Adrenal gland (tissue), 12 donors: ENCODE results near the gene TCF4. TPM values are rescaled to one million over a fixed set of nuclear protein-coding genes. Genes with fewer than 3 reads are reported as not detected.

Experiments used
- DNase-seq, 7 donors: peaks; one replicate each; pipeline ENCODE4 v3.0.0-alpha.2; 2019 to 2020
- H3K27ac ChIP-seq, 5 donors: fragments of 200-600 bp; sonication (generic) in 4 of 5; 1 replicate in 3 of 5; 2 replicates in 2 of 5; pipeline versions ENCODE4 v1.5.1 to v1.8.0; 2016 to 2020; ENCODE audit warnings: mild to moderate bottlenecking in 1 of 5
- H3K27me3 ChIP-seq: fragments of 200-600 bp; 2 replicates; pipeline ENCODE4 v1.8.0; 2021
- H3K36me3 ChIP-seq, 2 donors: fragments of 200-600 bp; replicated peaks in 1 of 2; 1 replicate in 1 of 2; 2 replicates in 1 of 2; pipeline versions ENCODE4 v1.5.1 to v1.8.0; 2018 to 2022
- H3K4me1 ChIP-seq, 2 donors: fragments of 200-600 bp; replicated peaks in 1 of 2; 1 replicate in 1 of 2; 2 replicates in 1 of 2; pipeline versions ENCODE4 v1.5.1 to v1.8.0; 2018 to 2021
- H3K4me3 ChIP-seq, 4 donors: fragments of 200-600 bp; sonication (generic) in 3 of 4; one replicate each; pipeline ENCODE4 v1.5.1; 2016 to 2018
- H3K9me3 ChIP-seq, 3 donors: fragments of 200-600 bp; sonication (generic) in 1 of 3; replicated peaks in 1 of 3; 1 replicate in 2 of 3; 2 replicates in 1 of 3; pipeline versions ENCODE4 v1.5.1 to v1.8.0; 2016 to 2021
- CTCF ChIP-seq, 6 experiments: fragments of 450-650 bp in 4 of 6; fragments of 200-600 bp in 2 of 6; sonication (generic) in 1 of 6; IDR thresholded peaks; 1 replicate in 5 of 6; 2 replicates in 1 of 6; pipeline versions ENCODE4 v1.5.1 to v1.8.0; 2016 to 2021; ENCODE audit warnings: antibody characterized with exemption in 6 of 6, mild to moderate bottlenecking in 2 of 6, moderate library complexity in 1 of 6
- POLR2A ChIP-seq, 2 donors: fragments of 450-650 bp; IDR thresholded peaks; one replicate each; pipeline ENCODE4 v1.6.1; 2017; ENCODE audit warnings: antibody characterized with exemption in 2 of 2, mild to moderate bottlenecking in 2 of 2, moderate library complexity in 1 of 2
- WGBS, 4 donors: extraction: QIAGEN DNeasy Blood & Tissue Kit in 2 of 4; methylation state at CpG; one replicate each; pipeline versions ENCODE4 v1.1.5 to v1.1.7; 2013 to 2017; 5-methylcytosine and 5-hydroxymethylcytosine counted together
- intact Hi-C, 2 donors: fragments of 100-400 bp; cut with DNase I; formaldehyde crosslinking; loops; one replicate each; pipeline versions ENCODE4 v1.14.1 to v1.15.0; 2022 to 2023
- polyA plus RNA-seq, 3 donors: library from polyadenylated mRNA; stranded (reverse); fragments of 200-250 nt in 2 of 3; fragments of 350-450 nt in 1 of 3; fragmentation: Illumina TruSeq in 1 of 3; extraction: RNeasy Lipid Tissue Mini Kit (QIAGEN cat#74804) in 1 of 3; gene quantifications; one replicate each; pipeline ENCODE4 v1.2.3, GENCODE V29; 2013 to 2014
- total RNA-seq, 9 donors: library from RNA; depleted of rRNA in 4 of 9; stranded (reverse); fragments of >200 nt in 4 of 9; fragments of 120-200 nt in 1 of 9; fragmentation: NEBNext Ultra II Directional in 1 of 9; extraction: Animal tissue kit (Norgen Biotek cat#: 25700) in 1 of 9; gene quantifications; one replicate each; pipeline versions ENCODE4 v1.1.0 to v1.2.4, GENCODE V29; 2013 to 2023
- donor health status: healthy with polysubstance abuse.
- donor health status: Bipolar disorder and iron deficiency.
- donor health status: DM: yes; HTN: yes; CAD: no.
- donor health status: DM: no; HTN: no; CAD: no.
- donor health status: DM: no; HTN: no; CAD: no.
- donor health status: DM: yes; HTN: yes; CAD: no.

TCF4 gene
- total and polyA plus RNA-seq, 12 donors = 21.9 to 196 (median 112) TPM

GRCh38 chr18:55287935-55288868, 299.8 kb downstream of the TCF4 start:
- H3K27me3 ChIP-seq = no peaks in the 10 kb centered on the region
- no peaks in the 10 kb centered on the region for H3K36me3 ChIP-seq
- no peaks in the 10 kb centered on the region for H3K9me3 ChIP-seq
- 82 to 86% (median 84%) methylated on average over 10 of the region's 10 CpGs for WGBS, 4 donors
- DNase-seq = no peak
- TF ChIP-seq POLR2A (IDR thresholded peaks at IDR 0.05) (no peak), CTCF (IDR thresholded peaks at IDR 0.05) (no peak)
- intact Hi-C loops = no loop called here
- no peak overlapping the region for H3K4me3 ChIP-seq
- H3K4me1 ChIP-seq = peaks cover 3 to 46% of the 10 kb centered on the region in 2 donors
- no peak overlapping the region for H3K27ac ChIP-seq

GRCh38 chr18:55287149-55287806, 300.7 kb downstream of the TCF4 start:
- intact Hi-C loops = no loop called here
- peaks cover 0 to 53% of the 10 kb centered on the region in 2 donors for H3K4me1 ChIP-seq
- no peak for DNase-seq
- WGBS, 4 donors = 60 to 78% (median 70%) methylated on average over 11 of the region's 11 CpGs
- no peak overlapping the region for H3K27ac ChIP-seq
- no peak overlapping the region for H3K4me3 ChIP-seq
- H3K36me3 ChIP-seq = no peaks in the 10 kb centered on the region
- H3K9me3 ChIP-seq = no peaks in the 10 kb centered on the region
- no peaks in the 10 kb centered on the region for H3K27me3 ChIP-seq
- TF ChIP-seq POLR2A (IDR thresholded peaks at IDR 0.05) = no peak
- no peak for TF ChIP-seq CTCF (IDR thresholded peaks at IDR 0.05)

- intact Hi-C loops = no loop called here
- H3K27ac ChIP-seq = no peak overlapping the region
- no peak for TF ChIP-seq POLR2A (IDR thresholded peaks at IDR 0.05)
- no peak for TF ChIP-seq CTCF (IDR thresholded peaks at IDR 0.05)
Observed at GRCh38 chr18:55286257-55286825, 301.7 kb downstream of the TCF4 start.

GRCh38 chr18:55284614-55285013, 303.4 kb downstream of the TCF4 start:
- no peaks in the 10 kb centered on the region for H3K36me3 ChIP-seq
- intact Hi-C loops = no loop called here
- WGBS, 4 donors = 46 to 66% (median 55%) methylated on average over 2 of the region's 2 CpGs

More at GRCh38 chr18:55286257-55286825, 301.7 kb downstream of the TCF4 start:
- 82 to 93% (median 88%) methylated on average over 6 of the region's 6 CpGs for WGBS, 4 donors
- Histone ChIP-seq H3K4me1 (peaks cover 0 to 48% of the 10 kb centered on the region in 2 donors), H3K4me3 (no peak overlapping the region), H3K9me3 (no peaks in the 10 kb centered on the region), H3K27me3 (no peaks in the 10 kb centered on the region), H3K36me3 (no peaks in the 10 kb centered on the region)
- no peak for DNase-seq

More at GRCh38 chr18:55284614-55285013, 303.4 kb downstream of the TCF4 start:
- TF ChIP-seq CTCF (IDR thresholded peaks at IDR 0.05) (no peak), POLR2A (IDR thresholded peaks at IDR 0.05) (no peak)
- DNase-seq = peak in 3 of 7 donors; percentile 29 to 44 (median 31)
- no peak overlapping the region for H3K4me3 ChIP-seq
- H3K9me3 ChIP-seq = no peaks in the 10 kb centered on the region
- H3K4me1 ChIP-seq = peaks cover 0 to 45% of the 10 kb centered on the region in 2 donors
- peak overlapping the region in 1 of 5 donors; percentile 18 for H3K27ac ChIP-seq
- H3K27me3 ChIP-seq = no peaks in the 10 kb centered on the region
